GM20431 (cell line): ENCODE data around the gene COX6B2.
"Not testable (repeated sequence)": the region's sequence is repeated elsewhere in the genome, so short reads cannot be mapped to it uniquely, and the experiment has no call there.

Experiments used
- in situ Hi-C: fragments of 300-500 bp; cut with MseI, MboI; formaldehyde crosslinking; loops from one replicate; pipeline ENCODE4 v1.15.0; 2020; ENCODE audit warnings: low sequenced_read_pairs; ENCODE audit not compliant: unreplicated experiment

The COX6B2 gene

DNA sequence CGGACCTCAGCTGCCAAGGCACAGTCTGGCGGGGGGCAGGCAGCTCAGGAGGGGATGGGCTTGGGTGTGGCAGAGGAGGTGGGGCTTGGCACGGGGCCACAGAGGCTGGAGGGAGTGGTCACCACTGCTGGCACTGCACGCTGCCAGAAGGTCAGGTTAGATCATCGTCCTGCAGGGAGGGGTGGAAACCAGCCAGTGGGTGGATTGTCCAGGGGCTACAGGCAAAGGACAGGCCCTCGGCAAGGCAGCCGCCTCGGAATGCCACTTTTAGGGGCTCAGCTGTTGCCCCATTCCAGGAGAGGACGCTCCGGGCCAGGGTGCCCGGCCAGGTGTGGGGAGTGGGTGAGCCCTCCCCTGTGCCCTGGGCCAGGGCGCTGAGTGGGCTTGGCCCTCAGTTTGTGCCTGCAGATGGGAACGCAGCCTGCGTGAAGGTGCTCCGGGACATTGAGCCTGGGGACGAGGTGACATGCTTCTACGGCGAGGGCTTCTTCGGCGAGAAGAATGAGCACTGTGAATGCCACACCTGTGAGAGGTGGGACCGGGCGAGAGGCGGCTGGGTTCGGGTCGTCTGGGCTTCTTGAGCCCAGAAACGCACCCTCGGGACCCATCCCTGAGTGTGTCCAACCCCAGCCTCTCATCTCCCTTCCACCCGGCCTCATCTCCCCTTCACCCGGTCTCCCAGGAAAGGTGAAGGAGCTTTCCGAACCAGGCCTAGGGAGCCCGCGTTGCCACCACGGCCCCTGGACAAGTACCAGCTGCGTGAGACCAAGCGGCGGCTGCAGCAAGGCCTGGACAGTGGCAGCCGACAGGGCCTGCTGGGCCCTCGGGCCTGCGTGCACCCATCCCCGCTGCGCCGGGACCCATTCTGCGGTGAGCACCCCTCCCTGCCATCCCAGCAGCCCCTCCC, 8.4 kb downstream of the COX6B2 start:
- in situ Hi-C loops, result no loop called here

DNA sequence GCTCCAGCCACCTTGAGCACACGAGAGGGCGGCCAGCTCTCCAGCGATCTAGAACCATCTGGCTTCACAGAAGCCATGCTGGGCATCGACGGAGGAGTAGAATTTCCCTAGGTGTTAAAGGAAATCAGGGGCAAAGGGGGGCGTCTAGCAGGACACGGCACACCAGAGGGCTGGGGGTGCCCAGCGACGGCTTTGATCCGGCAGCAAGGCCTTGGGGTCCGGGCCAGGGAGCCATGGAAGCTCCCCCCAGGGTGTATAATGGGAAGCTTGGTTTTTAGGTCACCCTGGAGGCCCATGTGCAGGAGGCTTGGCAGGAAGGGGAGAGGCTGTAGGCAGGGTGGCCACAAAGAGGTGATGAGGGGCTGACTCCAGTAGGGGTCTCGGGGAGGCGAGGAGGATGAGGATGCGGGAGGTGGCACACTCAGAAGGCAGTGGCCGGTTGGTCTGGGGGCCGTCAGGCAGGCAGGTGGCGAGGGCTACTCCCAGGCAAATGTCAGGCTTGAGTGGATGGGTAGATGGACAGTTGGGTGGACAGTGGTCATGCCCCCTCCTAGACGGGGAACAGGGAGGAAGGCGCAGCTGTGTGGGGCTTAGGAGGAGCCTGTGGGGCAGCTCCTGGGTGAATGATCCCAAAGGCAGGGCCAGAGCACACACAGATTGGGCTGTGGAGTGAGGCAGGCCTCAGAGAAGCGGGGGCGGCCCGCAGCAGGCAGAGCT, 9.3 kb downstream of the COX6B2 start:
- in situ Hi-C loops, result no loop called here

DNA sequence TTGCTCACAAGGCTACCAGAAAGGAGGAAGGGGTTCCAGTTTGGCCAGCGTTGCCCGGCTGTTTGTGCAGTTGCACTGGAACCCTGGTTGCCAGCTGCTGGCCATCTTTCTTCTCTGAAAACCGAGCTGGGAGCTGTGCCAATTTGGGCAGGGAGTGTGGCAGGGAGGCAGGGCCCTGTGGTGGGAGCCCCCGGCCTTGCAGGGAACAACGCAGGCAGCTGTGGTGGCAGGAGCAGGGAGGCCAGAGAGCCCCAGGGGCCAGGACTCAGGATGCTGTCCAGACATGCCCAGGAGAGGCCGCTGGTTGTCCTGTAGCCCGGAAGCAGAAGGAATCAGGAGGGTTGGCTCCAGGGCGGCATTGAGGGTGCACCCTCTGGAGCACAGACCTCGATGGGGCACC, 10.1 kb downstream of the COX6B2 start:
- in situ Hi-C loops, result no loop called here

DNA sequence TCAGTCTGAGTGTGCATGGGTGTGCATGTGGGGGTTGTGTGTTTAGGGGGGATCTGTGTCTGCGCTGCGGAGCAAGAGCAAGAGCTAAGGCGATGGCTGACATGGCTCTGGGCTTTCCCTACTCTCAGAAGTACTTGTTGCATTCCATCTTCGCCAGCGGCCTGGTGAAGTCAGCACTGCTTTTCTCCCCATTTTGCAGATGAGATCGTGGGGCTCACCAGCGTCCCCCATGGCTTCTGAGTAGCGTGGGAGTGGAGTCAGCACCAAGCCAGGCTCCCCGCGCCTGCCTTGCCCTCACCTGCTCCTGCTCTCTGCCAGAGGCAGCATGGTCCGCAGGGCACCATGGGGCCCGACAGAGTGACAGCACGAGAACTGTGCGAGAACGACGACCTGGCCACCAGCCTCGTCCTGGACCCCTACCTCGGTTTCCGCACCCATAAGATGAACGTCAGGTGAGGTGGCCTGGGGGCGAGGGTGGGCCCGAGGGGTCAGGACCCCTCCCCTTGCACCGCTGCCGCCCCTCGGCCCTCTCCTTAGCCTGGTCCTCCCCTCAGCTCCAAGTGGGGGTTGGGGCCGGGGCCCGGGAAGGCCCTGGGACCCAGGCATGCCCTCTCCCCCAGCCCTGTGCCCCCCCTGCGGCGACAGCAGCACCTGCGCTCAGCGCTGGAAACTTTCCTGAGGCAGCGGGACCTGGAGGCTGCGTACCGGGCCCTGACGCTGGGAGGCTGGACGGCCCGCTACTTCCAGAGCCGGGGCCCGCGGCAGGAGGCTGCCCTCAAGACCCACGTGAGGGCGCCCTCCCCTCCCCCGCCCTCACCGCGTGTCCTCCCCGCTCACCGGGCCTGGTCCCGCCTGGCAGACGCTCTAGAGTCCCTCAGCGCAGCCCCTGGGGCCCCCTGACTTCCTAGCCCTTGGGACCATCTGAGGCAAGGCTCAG, 12.7 kb downstream of the COX6B2 start:
- in situ Hi-C loops, result no loop called here

DNA sequence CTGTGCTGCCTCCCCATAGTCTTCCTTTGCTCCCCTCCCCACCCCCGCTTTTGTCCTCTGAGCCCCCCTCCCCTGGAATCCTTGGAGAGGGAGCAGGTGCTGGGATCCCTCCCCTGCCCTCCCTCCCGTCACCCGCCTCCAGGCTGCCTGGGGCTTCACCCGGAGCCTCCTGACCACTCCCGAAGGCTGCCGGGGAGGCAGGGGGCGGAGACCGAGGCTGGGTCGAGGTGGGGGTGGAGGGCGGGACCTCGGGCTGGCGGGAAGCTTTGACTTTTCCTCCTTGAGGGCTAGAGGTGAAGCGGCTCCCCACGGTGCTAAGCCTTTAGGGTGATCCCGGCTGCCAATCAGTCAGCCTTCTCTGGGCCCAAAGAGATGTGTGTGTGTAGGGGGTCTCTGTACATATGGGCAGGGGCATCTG, 13.3 kb downstream of the COX6B2 start:
- in situ Hi-C loops, result no loop called here

DNA sequence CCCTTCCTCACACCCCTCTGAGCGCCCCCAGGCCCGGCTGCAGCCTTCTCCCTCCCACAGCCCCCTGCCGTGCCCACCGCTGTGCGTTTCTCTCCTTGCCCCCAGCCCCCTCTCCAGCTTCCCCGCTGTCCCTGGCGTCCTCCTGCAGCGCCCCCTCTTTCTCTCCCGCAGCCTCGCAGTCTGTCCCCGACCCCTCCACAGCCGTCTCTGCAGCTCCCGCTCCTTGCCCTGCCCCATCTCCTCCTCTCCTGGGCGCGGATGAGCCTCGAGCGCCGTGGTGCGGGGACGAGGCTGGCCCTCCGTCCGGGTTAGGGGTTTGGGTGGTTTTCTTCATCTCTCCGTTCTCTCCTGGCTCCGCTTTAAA, 13.8 kb downstream of the COX6B2 start:
- in situ Hi-C loops, result no loop called here

DNA sequence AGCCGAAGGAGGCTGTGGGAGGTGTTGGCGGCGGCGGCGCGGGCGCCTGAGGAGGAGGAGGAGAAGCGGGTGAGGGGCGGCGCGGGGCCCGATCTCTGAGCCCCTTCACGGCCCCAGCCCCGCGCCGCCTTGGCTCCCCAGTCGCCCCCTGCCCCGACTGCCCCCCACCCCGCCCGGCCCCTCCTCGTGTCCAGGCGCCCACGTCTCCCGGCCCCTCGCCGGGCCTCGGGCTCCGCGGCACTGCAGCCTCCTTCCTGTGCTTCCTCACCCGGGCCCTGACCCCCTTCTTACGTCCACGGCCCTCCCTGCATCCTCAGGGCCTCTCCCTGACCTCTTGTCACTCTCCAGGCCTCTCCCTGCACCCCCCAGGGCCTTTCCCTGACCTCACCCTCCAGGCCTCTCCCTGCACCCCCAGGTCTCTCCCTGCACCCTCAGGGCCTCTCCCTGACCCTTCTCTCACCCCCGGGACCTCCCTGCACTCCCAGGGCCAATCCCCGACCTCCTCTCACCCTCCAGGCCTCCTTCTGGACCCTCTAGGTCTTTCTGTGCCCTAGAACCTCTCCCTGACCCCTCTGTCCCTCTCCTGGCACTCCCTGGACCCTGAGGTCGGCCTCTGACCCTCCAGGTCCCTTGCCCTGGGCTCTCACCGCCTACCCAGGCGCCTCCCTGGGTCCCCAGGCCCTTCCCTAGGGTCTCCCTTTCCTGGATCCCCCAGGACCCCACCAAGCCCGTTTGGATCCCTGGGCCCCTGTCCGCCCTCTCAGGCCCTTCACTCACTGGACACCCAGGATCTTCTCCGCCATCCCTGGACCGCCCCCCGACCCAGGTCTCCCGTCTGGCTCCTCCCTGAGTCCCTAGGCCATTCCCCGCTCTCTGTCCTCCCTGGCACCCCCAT, 14.4 kb downstream of the COX6B2 start:
- in situ Hi-C loops, result no loop called here

DNA sequence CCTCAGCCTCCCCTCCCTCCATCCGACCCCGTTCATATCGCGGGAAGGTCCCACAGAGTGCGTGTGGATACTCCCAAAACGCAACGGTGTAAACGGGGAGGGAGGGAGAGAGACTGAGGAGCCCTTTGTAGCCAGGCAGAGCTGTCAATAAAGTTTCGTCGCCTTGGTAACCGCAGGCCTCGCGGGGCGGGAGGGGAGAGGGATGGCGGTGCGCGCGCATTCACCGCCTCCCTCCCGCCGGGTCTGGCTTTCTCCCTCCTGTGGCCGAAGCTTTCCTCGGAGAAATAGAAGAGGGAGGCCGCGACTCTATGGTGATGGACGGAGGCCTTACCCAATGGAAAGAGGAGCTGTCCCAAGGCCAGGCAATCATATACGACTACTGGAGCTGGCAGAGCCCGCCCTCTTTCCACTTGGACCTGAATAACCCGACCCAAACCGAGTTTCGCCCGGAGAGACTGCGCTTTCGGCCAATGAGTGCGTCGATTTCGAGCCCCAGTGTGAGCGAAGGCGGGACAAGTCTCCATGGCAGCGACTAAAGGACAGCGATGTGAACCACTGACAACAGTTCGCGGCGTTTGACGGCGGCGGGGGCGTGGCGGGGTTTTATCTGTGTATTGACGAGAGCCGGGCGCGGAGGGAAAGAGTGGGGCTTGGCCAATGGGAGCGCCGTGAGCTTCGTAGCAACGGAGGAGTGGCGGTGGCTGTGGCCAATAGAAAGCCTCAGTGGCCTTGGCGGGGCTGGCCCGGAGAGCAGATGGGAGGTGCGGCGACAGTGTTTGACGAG, 15.2 kb downstream of the COX6B2 start, which contains the start of gene KMT5C:
Gene KMT5C, plus strand, starts transcription at position 772 of the 784 bp plus-strand sequence. CDS start 2,061 bp downstream, outside the sequence.
- in situ Hi-C loops, result no loop called here

DNA sequence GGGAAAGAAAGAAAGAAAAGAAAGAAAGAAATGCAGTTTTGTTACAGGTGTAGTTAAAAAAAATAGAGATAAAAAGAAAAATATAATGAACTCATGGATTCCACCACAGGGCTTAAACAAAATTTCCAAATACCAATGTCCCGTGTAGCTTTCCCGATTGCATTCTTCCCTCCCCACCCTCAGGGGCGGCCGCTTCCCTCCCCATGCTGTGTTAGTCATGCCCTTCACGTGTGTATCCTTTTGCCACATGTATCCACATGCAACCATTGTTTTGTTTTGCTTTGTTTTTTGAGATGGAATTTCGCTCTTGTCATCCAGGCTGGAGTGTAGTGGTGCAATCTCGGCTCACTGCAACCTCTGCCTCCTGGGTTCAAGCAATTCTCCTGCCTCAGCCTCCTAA, 18.4 kb downstream of the COX6B2 start:
- in situ Hi-C loops, result no loop called here

DNA sequence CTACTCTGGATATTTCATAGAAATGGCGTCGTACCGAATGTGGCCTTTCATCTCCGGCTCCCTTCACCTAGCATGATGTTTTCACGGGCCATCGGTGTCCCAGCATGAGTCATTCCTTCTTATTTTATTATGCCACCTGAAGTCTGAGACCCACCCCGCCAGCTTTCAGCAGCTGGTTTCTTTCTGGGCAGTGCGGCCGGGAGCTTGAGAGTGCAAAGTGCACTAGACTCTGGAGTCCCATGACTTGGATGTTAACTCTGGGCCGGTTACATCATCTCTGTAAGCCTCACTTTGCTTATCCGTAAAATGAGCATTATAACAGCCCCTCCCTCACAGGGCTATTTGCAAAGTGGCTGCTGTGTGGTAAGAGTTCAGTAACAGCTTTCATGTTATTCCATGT, 20.6 kb downstream of the COX6B2 start:
- in situ Hi-C loops, result no loop called here

DNA sequence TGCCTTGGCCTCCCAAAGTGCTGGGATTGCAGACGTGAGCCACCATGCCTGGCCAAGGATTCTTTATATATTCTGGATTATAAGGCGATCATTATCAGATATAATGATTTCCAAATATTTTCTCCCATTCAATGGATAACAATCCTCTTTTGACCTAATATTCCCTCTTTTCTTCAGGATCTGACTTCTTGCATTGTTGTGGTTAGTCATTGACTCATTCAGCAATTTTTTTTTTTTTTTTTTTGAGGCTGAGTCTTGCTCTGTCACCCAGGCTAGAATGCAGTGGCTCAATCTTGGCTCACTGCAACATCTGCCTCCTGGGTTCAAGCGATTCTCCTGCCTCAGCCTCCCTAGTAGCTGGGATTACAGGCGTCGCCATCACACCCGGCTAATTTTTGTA, 24.7 kb downstream of the COX6B2 start:
- in situ Hi-C loops, result not testable (repeated sequence)

DNA sequence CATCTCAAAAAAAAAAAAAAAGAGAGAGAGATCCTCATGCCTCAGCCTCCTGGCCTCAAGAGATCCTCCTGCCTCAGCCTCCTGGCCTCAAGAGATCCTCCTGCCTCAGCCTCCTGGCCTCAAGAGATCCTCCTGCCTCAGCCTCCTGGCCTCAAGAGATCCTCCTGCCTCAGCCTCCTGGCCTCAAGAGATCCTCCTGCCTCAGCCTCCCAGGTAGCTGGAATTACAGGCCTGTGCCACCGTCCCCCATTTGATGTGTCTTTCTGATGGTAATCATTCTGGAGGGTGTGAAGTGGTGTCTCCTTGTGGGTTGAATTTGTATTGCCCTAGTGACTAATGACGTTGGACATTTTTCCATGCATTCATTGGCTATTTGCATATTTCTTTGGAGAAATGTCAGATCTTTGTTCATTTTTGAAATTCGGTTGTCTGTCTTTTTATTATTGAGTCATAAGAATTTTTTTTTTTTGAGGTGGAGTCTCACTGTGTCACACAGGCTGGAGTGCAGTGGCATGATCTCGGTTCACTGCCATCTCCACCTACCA, 25.7 kb downstream of the COX6B2 start:
- in situ Hi-C loops, result not testable (repeated sequence)

DNA sequence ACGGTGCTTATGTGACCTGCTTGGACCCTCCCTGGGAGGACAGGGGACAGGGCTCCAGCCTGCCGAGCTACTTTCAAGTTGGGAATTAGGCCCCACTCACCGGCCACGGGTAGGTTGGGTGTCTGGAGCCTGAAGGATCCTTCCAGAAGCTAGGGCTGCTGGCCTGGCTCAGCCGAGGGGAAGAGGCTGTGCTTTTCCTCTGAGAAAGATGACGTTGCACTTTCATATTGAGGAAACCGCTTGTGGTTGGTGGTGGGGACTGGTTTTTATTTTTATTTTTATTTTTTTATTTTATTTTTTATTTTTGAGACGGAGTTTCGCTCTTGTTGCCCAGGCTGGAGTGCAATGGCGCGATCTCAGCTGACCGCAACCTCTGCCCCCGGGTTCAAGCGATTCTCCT, 29.3 kb downstream of the COX6B2 start, which contains the start of gene TMEM150B:
Gene TMEM150B, minus strand, starts transcription at position 170 of the 400 bp plus-strand sequence. CDS start 4,305 bp downstream, outside the sequence.
- in situ Hi-C loops, result no loop called here

DNA sequence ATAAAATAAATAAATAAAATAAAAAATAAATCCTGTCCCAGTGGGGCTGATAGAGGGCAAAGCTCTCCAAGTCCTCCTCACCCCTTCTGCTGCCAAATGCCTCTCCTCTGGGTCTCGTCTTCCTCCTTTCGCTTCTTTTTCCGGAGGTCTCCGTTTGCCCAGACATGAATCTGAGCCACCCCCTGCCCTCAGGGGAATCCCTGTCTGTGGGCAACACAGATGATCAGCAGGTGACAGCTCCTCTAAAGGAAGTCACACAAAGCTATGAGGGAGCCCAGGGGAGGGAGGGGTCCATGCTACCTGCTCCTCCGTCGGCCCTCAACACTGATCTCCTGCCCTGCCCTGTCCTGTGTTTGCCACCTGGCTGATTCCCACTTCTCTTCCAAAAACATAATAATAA, 29.9 kb downstream of the COX6B2 start:
- in situ Hi-C loops, result no loop called here

DNA sequence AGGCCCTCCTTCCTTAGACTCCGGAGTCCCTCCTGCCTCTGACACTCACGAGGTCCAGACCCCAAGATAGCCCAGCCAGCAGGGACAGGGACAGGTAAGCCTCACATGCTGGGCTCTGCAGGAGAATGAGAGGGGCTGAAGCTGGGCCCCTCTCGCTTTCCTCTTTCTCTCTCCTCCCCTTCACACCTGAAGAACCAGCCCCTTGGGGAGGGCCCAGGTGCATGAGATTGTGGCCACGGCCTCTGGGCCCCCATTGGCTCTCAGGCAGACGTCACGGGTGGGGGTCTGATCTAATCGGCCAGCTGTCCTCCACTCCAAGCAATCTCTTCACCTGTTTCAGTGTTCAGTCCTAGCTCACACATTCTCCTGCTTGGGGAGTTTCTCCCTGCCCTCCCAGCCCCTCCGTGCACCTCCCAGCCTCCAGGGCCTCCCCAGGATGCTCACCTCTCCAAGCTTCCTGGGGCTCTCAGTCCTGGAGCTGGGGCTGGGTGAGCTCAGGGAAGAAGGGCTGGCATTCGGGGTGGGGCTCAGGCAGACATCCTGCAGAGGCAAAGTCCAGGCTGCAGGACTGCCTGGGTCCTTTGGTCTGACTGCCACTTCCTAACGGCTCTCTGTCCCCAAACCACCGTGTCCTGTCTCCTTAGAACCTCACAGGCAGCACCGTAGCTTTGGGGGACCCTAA, 32.2 kb downstream of the COX6B2 start:
- in situ Hi-C loops, result no loop called here

DNA sequence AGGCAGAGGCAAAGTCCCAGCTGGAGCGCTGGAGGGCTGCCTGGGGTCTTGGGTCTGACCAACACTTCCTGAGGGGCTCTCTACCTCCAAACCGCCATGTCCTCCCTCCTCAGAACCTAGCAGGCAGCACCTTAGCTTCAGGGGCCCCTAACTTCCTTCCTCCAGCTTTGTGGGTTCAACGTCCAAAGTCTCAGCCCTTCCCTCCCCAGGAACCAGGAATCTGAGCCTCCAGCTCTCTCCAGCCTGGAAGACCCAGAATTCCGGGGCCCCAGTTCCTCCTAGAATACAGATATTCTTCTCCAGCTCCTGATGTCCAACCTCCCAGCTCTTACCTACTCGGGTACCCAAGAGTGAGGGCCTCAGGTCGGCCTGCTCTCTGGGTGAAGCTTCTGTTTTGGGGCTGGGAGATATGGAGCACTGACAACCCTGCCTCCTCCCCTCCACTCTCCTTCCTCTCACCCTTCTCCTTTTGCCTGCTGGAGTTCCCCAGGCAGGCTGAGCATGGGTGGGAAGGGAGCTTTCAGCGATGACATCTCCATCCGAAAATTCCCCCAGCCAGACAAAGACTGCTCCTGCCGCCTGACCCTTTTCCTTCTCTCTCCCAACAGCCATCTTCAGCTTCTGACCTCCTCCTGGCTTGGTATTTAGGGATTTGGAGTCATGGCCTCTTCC, 32.9 kb downstream of the COX6B2 start:
- in situ Hi-C loops, result no loop called here

DNA sequence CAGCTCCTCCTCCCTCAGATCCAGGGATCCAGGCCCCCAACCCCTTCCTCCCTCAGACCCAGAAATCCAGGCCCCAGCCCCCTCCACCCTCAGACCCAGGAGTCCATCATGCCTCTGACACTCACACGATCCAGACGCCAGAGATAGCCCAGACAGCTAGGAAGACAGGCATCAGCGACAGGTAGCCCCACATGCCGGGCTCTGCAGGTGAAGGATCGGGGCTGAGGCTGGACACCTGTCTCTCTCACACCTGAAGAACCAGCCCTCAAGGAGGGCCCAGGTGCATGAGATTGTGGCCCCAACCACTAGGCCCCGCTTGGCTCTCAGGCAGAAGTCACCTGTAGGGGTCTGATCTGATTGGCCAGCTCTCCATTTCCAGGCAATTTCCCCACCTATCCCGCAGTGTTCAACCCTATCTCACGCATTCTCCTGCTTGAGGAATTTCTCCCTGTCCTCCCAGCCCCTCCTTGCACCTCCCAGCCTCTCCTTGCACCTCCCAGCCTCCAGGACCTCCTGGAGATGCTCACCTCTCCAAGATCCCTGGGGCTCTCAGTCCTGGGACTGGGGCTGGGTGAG, 33.6 kb downstream of the COX6B2 start:
- in situ Hi-C loops, result no loop called here
